DMS153 treated with DMSO at 0.1 percent for 48 hours (cell line): ENCODE data around the gene GRM8.

Experiments used
- DNase-seq: peaks from one replicate; lab custom pipeline; 2025; ENCODE audit not compliant: unreplicated experiment; lab: John Stamatoyannopoulos, UW

Gene GRM8

DNA sequence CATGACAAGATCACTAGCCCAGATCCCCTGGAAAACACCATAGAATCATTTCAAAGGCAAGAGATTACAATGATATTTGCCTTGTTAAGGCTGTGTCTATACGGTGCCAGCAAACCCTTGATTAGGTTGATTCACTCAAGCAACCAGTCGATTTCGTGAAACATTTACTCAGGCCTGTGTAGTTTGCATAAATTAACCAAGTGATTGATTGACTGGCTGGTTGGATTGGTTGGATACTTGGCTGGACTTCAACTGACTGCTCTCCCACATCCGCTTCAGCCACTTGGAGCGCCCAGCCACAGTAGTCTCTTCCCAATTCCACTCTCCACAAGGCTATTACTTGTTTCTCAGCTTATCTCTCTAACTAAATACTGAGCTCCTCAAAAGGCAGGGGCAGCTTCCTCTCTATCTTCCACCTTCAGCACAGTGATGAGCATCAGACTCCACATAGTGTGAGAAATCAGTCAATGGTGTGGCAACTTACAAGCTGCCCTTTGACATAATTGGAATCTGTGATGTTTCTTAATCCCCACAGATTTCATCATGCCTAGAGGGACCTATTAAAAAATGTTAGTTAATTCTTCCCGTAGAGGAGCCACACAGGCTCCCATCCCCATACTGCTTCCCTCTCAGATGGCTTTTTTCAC lies 217.4 kb downstream of the GRM8 start:
- no peak for DNase-seq

GRCh38 chr7:127034186-127034806 lies 218.4 kb downstream of the GRM8 start:
- peak; percentile 18 for DNase-seq

- DNase-seq = no peak
Observed at GRCh38 chr7:127029823-127030222, 222.9 kb downstream of the GRM8 start.

- no peak for DNase-seq
Observed at GRCh38 chr7:127021857-127022256, 230.9 kb downstream of the GRM8 start.

GRCh38 chr7:127021019-127021738 lies 231.6 kb downstream of the GRM8 start:
- DNase-seq = no peak

DNA sequence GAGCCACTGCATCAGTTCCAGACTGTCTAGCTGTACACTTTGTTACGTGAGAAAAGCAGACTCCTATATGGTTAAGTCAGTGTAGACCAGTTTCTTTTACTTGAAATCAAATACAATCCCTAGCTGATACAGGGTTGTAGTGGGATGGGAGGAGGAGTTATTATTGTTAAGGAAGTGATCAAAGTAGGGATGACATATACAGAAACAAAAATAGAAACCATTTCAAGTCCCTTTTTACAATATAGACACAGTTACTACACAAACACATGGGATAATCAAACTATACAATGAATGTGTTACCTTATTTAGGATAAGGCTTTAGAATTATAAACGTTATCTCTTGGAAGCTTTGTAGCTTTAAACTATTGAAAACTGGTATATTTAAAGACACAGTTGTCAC lies 233.9 kb downstream of the GRM8 start:
- no peak for DNase-seq

DNA sequence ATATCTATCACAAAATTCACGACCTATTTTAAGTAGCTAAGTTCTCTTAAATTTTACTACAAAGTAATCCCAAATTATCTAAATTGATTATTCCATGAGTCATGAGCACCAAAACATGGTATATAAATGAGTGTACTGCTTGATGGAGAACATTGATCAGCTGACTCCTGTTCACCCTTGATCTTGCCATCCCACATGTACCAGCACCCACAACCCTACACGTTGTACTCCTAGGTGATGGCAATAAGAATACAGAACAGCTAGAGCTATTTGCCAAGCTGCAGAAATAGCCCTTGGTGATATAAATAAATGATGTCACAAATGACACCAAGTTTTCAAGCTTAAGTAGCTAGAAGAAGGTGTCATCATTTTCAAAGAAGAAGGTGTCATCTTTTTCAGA lies 235.5 kb downstream of the GRM8 start:
- no peak for DNase-seq

DNA sequence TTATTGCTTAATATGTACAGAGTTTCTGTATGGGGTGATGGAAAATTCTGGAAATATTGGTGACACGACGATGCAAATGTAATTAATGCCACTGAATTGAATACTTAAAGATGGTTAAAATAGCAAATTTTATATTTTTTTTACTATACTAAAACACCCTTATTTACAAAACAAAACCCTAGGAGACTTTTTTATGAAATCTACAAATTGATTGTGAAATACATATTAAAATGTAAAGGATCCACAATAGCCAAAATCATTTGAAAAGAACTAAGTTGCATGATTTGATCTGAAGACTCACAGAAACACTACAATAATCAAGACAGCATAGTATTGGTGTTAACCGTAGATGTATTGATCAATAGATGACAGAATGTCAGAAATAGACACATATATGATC lies 252.0 kb downstream of the GRM8 start:
- DNase-seq = no peak

DNA sequence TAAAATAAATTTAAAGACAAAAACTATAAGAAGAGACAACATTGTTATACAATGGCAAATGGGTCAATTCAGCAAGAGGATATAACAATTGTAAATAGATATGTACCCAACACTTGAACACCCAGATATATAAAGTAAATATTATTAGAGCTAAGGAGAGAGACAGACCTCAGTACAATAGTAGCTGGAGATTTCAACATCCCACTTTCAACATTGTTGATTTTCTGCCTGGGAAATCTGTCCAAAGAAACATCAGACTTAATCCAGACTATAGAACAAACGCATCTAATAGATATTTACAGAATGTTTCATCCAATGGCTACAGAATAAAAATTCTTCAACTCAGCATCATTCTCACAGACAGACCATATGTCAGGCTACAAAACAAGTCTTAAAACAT lies 256.1 kb downstream of the GRM8 start:
- no peak for DNase-seq

DNA sequence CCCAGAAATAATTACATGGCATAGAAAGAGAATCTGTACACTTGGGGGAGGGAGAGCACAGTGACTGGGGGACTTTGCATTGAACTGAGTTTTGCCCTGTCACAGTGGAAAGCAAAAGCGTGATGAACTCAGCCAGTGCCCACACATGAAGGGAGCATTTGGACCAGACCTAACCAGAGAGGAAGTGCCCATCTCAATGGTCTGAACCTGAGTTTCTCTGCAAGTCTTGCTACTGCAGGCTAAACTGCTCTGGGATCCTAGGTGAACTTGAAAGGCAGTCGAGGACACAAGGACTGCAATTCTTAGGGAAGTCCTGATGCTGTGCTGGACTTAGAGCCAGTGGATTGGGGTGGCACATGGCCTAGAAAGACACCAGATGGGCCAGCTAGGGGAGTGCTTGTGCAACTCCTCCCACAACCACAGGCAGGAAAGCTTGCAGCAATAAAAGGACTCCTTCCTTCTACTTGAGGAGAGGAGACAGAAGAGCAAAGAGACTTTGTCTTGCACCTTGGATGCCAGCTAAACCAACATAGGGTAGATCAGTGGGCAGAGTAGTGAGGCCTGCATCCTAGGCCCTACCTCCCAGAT lies 259.0 kb downstream of the GRM8 start:
- no peak for DNase-seq

- DNase-seq = no peak
Observed at GRCh38 chr7:126988022-126988421, 264.7 kb downstream of the GRM8 start.

GRCh38 chr7:126979722-126980121 lies 273.0 kb downstream of the GRM8 start:
- no peak for DNase-seq

DNA sequence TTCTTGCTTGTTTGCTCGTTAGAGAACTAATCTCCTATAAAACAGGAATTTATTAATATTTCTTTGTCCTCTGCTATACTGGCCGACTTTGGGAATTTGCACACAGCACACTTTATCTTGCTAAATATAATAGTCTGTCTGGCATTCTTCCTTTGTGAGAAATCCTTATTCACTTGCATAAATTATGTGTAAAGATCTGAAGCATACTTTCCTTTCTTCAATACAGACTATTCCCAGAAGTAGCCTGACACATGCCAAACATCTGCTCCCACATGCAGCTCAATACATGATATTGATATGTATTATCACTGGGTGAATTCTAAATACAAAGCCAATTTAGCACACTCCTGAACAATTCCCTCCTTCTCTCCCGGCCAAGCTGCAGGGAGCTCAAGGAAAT lies 273.9 kb downstream of the GRM8 start:
- DNase-seq = no peak

- no peak for DNase-seq
Observed at GRCh38 chr7:126973066-126973465, 279.7 kb downstream of the GRM8 start.

- no peak for DNase-seq
Observed at GRCh38 chr7:126972571-126972970, 280.2 kb downstream of the GRM8 start.

DNA sequence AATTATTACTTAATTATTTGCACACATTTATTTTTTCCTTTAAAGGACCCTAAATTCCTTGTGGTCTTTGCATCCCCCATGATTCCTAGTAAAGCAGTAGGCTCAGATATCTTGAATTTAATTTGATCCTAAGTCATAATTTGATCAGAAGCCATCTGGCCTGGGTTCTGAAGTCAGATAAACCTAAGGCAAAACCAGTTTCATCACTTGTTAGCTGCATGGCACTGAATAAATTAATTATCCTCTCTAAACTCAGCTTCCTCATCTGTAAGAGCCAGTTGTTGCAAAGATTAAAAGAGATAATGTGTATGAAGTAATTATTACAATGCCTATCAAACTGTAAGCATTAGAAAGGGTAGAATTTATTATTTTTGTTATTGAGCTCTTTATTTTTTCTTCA lies 293.1 kb downstream of the GRM8 start:
- no peak for DNase-seq

DNA sequence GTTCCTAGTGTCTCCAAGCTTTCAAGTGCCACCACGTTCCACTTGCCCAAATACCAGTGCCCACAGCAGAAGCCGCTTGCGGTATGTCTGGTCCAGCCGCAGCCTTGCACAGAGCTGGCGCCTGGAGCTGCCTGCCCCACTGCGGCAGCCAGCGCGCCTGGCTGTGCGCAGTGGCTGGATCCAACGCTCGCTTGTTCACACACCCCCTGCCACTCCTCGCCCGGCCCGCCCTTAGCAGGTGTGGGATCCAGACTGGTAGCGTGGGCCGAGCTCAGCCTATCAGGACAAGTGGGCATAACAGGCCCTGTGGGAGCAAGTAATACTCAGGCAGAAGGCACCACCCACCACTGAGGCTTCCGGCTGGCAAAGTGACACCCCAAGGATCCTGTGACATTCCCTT lies 294.4 kb downstream of the GRM8 start:
- no peak for DNase-seq

DNA sequence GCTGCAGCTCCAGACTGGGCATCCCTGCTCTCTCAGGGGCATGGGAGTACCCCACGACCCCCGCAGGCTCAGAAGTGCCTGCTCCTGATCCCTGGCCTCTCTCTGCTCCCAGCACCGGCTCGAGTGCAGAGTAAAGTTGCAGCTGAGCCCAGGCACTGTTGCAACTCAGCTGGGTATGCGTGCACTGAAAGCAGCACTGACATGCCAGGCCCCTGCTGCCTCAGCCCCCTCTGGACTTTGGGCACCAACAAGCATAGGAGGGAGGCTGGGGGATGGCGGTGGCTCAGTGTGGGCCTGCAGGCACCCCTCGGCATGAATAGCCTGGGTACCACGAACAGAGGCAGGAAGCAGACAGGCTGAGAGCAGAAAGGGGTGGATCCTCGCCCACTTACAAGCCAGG lies 295.3 kb downstream of the GRM8 start:
- DNase-seq = no peak

- no peak for DNase-seq
Observed at GRCh38 chr7:126953461-126953860, 299.3 kb downstream of the GRM8 start.

- DNase-seq = no peak
Observed at GRCh38 chr7:126948664-126949063, 304.1 kb downstream of the GRM8 start.

DNA sequence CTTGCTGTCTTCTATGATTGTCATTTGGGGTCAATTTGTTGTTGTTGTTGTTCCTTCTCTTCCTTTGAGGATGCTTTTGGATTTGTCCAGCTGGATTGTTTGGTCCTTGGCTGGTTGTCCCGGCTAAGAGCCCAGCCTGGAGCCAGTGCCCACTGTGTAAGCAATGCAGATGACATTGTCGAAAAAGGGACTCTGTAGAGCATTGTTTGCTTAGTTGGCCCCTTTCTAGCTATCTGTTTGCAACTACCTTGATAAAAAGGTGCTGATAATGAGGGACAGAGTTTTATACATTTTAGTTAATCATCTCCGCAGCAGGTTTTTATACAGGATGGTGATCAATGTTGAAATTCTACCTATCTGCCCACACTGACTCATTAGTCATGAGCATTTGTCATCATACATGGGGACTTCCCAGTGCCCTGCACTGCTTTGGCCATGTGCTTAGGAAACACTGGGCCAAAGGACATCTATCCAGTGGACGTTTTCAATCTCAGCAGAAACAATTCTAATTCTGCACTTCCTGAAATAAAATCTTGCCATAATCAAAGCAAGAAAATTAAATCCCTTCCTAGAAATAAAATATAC lies 311.9 kb downstream of the GRM8 start:
- no peak for DNase-seq

DNA sequence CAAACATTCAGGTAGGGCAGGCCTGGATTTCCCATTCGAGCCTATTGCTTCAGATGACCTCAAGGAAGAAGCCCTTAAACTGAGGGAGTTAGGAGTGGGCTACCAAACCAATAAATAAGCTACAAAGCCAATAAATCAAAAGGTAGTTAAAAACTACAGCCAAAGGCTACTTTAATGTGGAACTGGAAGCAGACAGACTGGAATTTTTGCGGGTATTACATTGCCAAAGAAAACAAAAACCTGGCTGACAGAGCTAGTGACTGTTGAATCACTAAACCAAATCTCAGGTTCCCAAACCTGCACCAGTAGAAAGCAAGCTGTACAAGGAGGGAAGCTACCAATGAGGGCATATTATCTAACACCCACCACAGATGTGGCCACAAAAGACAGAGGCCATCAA lies 315.6 kb downstream of the GRM8 start:
- no peak for DNase-seq
